ENCODE data around the gene KDM5B. TPM values are rescaled to one million over a fixed set of nuclear protein-coding genes. Genes with fewer than 3 reads are reported as not detected.

The KDM5B gene
- total and polyA plus RNA-seq, 2 of the 8 experiments (the other 6 are each of a cell fraction or from before 2014, with no cell fraction given), result 73.3 to 210 TPM

DNA sequence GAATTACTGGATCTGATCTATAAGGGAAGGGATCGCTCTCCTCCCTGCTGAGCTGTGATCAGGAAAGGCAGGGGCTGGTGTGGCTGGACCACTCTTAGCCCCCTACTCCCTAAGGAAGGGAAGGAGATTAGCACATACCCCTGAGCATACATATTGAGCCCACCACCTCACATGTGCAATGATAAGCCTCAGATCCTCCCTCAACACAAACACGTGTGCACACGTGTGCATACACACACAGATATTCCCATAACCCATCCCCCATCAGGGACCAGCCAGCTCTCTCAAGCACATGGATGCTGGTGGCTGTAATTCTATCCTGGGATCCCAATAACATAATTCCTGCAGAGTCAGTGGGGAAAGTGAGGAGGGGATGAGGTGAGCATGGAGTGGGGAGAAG, 119.1 kb downstream of the KDM5B start:
- no peak overlapping the region for H3K14ac ChIP-seq (ENCODE audit: insufficient read length)
- no peak overlapping the region for H3K27ac ChIP-seq (ENCODE audit: low read depth, low read length)
- no peak overlapping the region for H2BK5ac ChIP-seq (ENCODE audit: low read depth, low read length)
- H3K56ac ChIP-seq (replicated peaks; ENCODE audit: insufficient read length, low read depth, low read length), result no peak overlapping the region
- ChIA-PET CTCF (ENCODE audit: partially characterized antibody) (interaction anchor here (0.6 to 8.3 kb wide), 8 partner anchors 11 to 156 kb away, joined by 3 to 105 read pairs (median 6); no protein-coding TSS in a partner anchor), POLR2A (ENCODE audit: partially characterized antibody) (interaction anchor here (1.2 kb wide), 1 partner anchor 15 kb away, joined by 3 read pairs; no protein-coding TSS in a partner anchor)
- DNase-seq (ENCODE audit: low read depth in 1 of 2, low spot score in 2 of 2) (no peak), FAIRE-seq (no peak)
- H3K23ac ChIP-seq (ENCODE audit: insufficient read length), result no peak overlapping the region
- H3K4me1 ChIP-seq (replicated peaks in 1 of 4; ENCODE audit: control insufficient read depth in 3 of 4, insufficient read depth in 4 of 4, low read length in 3 of 4), result peaks cover 0 to 6% (median 1%) of the 10 kb centered on the region in 4 experiments; a peak in 2 of 7 replicates
- no peak overlapping the region for H3K9ac ChIP-seq (replicated peaks in 1 of 4; ENCODE audit: extremely low read depth in 1 of 4, low read depth in 3 of 4, low read length in 3 of 4)
- H4K20me1 ChIP-seq (replicated peaks in 1 of 2; ENCODE audit: control insufficient read depth in 1 of 2, insufficient read depth in 2 of 2, low read length in 2 of 2), result peaks cover 0 to 9% of the 10 kb centered on the region in 2 experiments
- H4K8ac ChIP-seq (ENCODE audit: extremely low read depth, insufficient read depth, low read length), result no peak overlapping the region
- H3K23me2 ChIP-seq (ENCODE audit: low read depth, low read length), result no peaks in the 10 kb centered on the region
- no peaks in the 10 kb centered on the region for H3K79me2 ChIP-seq (ENCODE audit: control insufficient read depth in 1 of 2, insufficient read depth in 2 of 2, low read length in 2 of 2)
- no peak overlapping the region for H4K5ac ChIP-seq (ENCODE audit: insufficient read length, low read depth, low read length)
- WGBS, 2 experiments (ENCODE audit: extremely low coverage in 1 of 2, insufficient coverage in 1 of 2, insufficient read length in 1 of 2, insufficient replicate concordance in 2 of 2, low coverage in 1 of 2, low lambda C conversion rate in 2 of 2, missing lambda C conversion rate in 1 of 2), result 70% methylated on average over 3 of the region's 3 CpGs; no CpG with 5 or more reads in 1 of the 2 experiments
- no peaks in the 10 kb centered on the region for H3K36me3 ChIP-seq (ENCODE audit: control insufficient read depth in 2 of 4, insufficient read depth in 4 of 4, low read length in 3 of 4)
- no peak overlapping the region for H2AK5ac ChIP-seq (ENCODE audit: low read depth, low read length)
- no peak overlapping the region for H3K4me3 ChIP-seq (ENCODE audit: extremely low read depth in 1 of 4, insufficient read depth in 2 of 4, low read depth in 3 of 4, low read length in 4 of 4)
- H2BK12ac ChIP-seq (ENCODE audit: low read depth, low read length), result no peak overlapping the region
- H3K9me3 ChIP-seq (ENCODE audit: insufficient read depth in 2 of 2, low read depth in 1 of 2, low read length in 1 of 2), result no peaks in the 10 kb centered on the region
- no peak overlapping the region for H2BK20ac ChIP-seq (ENCODE audit: low read length)
- H4K91ac ChIP-seq (replicated peaks; ENCODE audit: insufficient read length, low read length), result no peak overlapping the region
- no peaks in the 10 kb centered on the region for H3K79me1 ChIP-seq (ENCODE audit: low read depth, low read length)
- TF ChIP-seq SP1 (IDR thresholded peaks at IDR 0.05; ENCODE audit: low read depth, low read length) (no peak), JUND (IDR thresholded peaks at IDR 0.05; ENCODE audit: low read length) (no peak), NRF1 (IDR thresholded peaks at IDR 0.05; ENCODE audit: low read depth, low read length) (no peak), CHD2 (IDR thresholded peaks at IDR 0.05; ENCODE audit: low read length) (no peak), KDM4A (IDR thresholded peaks at IDR 0.05; ENCODE audit: low read depth, low read length, severe bottlenecking) (no peak), SUZ12 (IDR thresholded peaks at IDR 0.05; ENCODE audit: low read length) (no peak), SIX5 (IDR thresholded peaks at IDR 0.05; ENCODE audit: low read depth, low read length) (no peak), KDM1A (IDR thresholded peaks at IDR 0.05; ENCODE audit: borderline replicate concordance, low read length) (no peak), KDM5A (IDR thresholded peaks at IDR 0.05; ENCODE audit: low read length) (no peak), TBP (IDR thresholded peaks at IDR 0.05; ENCODE audit: low read depth, low read length) (no peak), RFX5 (IDR thresholded peaks at IDR 0.05; ENCODE audit: borderline replicate concordance, low read depth, low read length) (no peak)
- TF ChIP-seq, protein P1, sequence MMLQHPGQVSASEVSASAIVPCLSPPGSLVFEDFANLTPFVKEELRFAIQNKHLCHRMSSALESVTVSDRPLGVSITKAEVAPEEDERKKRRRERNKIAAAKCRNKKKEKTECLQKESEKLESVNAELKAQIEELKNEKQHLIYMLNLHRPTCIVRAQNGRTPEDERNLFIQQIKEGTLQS (IDR thresholded peaks at IDR 0.05; ENCODE audit: insufficient read depth, low read depth, low read length), result no peak
- H3K4me2 ChIP-seq (ENCODE audit: insufficient read depth in 1 of 2, low read depth in 2 of 2, low read length in 2 of 2), result no peak overlapping the region
- H2BK15ac ChIP-seq (ENCODE audit: low read length), result no peak overlapping the region
- H3K4ac ChIP-seq (replicated peaks; ENCODE audit: insufficient read length, low read depth, low read length), result no peak overlapping the region
- no peak overlapping the region for H2AFZ ChIP-seq (ENCODE audit: low read length)
- H3K18ac ChIP-seq (ENCODE audit: extremely low read depth, low read length), result no peak overlapping the region
- 0 out of 7 replicates have a peak, but pooled peaks cover 0 to 3% (median 0%) of the 10 kb centered on the region in 4 experiments for H3K27me3 ChIP-seq (replicated peaks in 1 of 4; ENCODE audit: control insufficient read depth in 3 of 4, extremely low read depth in 1 of 4, insufficient read depth in 3 of 4, low read length in 3 of 4)
- H2BK120ac ChIP-seq (replicated peaks; ENCODE audit: low read depth, low read length), result no peak overlapping the region

All from H1 (cell line).